HEK293T (cell line): ENCODE measurements around the gene TTYH2.

Experiments
- CTCF ChIA-PET: fragments of 350-600 bp; formaldehyde crosslinking; extraction: SDS; loops from one replicate; lab custom pipeline; 2021; ENCODE audit warnings: antibody characterized with exemption, inconsistent platforms; lab: Yijun Ruan, JAX
- POLR2A ChIA-PET: fragments of 350-600 bp; formaldehyde crosslinking; extraction: SDS; loops from one replicate; lab custom pipeline; 2020; ENCODE audit warnings: antibody characterized with exemption, inconsistent platforms; lab: Yijun Ruan, JAX
- DNase-seq: peaks from one replicate; pipeline ENCODE4 v3.0.0; 2012; ENCODE audit warnings: mixed read lengths; ENCODE audit errors: extremely low spot score
- ARNT ChIP-seq: fragments of 450-650 bp; IDR thresholded peaks from 2 replicates; pipeline ENCODE4 v1.6.1; 2017; ENCODE audit warnings: mild to moderate bottlenecking
- BHLHE40 ChIP-seq: fragments of 450-650 bp; IDR thresholded peaks from 2 replicates; pipeline ENCODE4 v1.6.1; 2016; ENCODE audit warnings: mild to moderate bottlenecking, moderate library complexity, borderline replicate concordance
- CTBP1 ChIP-seq: fragments of 450-650 bp; IDR thresholded peaks from 2 replicates; pipeline ENCODE4 v1.6.1; 2016; ENCODE audit warnings: borderline replicate concordance
- ELF4 ChIP-seq: fragments of 450-650 bp; IDR thresholded peaks from 2 replicates; pipeline ENCODE4 v1.6.1; 2017; ENCODE audit warnings: antibody characterized with exemption
- FOXA1 ChIP-seq: fragments of 450-650 bp; IDR thresholded peaks from 2 replicates; pipeline ENCODE4 v1.6.1; 2016; ENCODE audit warnings: mild to moderate bottlenecking
- FOXK2 ChIP-seq: fragments of 450-650 bp; IDR thresholded peaks from 2 replicates; pipeline ENCODE4 v1.6.1; 2016; ENCODE audit warnings: mild to moderate bottlenecking
- FOXM1 ChIP-seq: fragments of 450-650 bp; IDR thresholded peaks from 2 replicates; pipeline ENCODE4 v1.6.1; 2017; ENCODE audit warnings: mild to moderate bottlenecking, borderline replicate concordance
- HDGF ChIP-seq: fragments of 450-650 bp; IDR thresholded peaks from 2 replicates; pipeline ENCODE4 v1.6.1; 2017; ENCODE audit warnings: antibody characterized with exemption, borderline replicate concordance
- L3MBTL2 ChIP-seq: fragments of 450-650 bp; conservative IDR thresholded peaks from 2 replicates; pipeline ENCODE4 v1.6.1; 2016; ENCODE audit warnings: mild to moderate bottlenecking
- LEF1 ChIP-seq: fragments of 450-650 bp; IDR thresholded peaks from 2 replicates; pipeline ENCODE4 v1.6.1; 2017; ENCODE audit warnings: mild to moderate bottlenecking, borderline replicate concordance
- NFRKB ChIP-seq: fragments of 450-650 bp; IDR thresholded peaks from 2 replicates; pipeline ENCODE4 v1.6.1; 2016; ENCODE audit warnings: mild to moderate bottlenecking, moderate library complexity
- PKNOX1 ChIP-seq: fragments of 450-650 bp; IDR thresholded peaks from 2 replicates; pipeline ENCODE4 v1.6.1; 2016
- SP1 ChIP-seq: fragments of 450-650 bp; IDR thresholded peaks from 2 replicates; pipeline ENCODE4 v1.6.1; 2017
- SUZ12 ChIP-seq: fragments of 450-650 bp; IDR thresholded peaks from 2 replicates; pipeline ENCODE4 v1.6.1; 2016; ENCODE audit warnings: mild to moderate bottlenecking
- TARDBP ChIP-seq: fragments of 450-650 bp; IDR thresholded peaks from 2 replicates; pipeline ENCODE4 v1.6.1; 2016
- ZNF384 ChIP-seq: fragments of 450-650 bp; IDR thresholded peaks from 2 replicates; pipeline ENCODE4 v1.6.1; 2016

TTYH2 gene

GRCh38 chr17:74198694-74199093 lies 14.7 kb upstream of the TTYH2 start:
- ChIA-PET CTCF (interaction anchor here (2.8 kb wide), 1 partner anchor 9 kb away, joined by 29 read pairs; no protein-coding TSS in a partner anchor), POLR2A (no interaction called here)
- TF ChIP-seq LEF1 (no peak), CTBP1 (no peak), L3MBTL2 (no peak), SUZ12 (no peak), FOXM1 (no peak)
- no peak for DNase-seq

GRCh38 chr17:74199306-74200092 lies 13.9 kb upstream of the TTYH2 start:
- DNase-seq: peak; percentile 86
- ChIA-PET CTCF (interaction anchor here (0.6 to 2.8 kb wide), 16 partner anchors 9 to 1716 kb away, joined by 3 to 29 read pairs (median 4); no protein-coding TSS in a partner anchor), POLR2A (interaction anchor here (0.9 to 1.3 kb wide), 2 partner anchors 9 to 12 kb away, joined by 4 read pairs; no protein-coding TSS in a partner anchor)
- TF ChIP-seq ELF4: no peak
- no peak for TF ChIP-seq SUZ12
- no peak for TF ChIP-seq PKNOX1
- TF ChIP-seq NFRKB: no peak
- TF ChIP-seq BHLHE40: no peak
- no peak for TF ChIP-seq FOXK2
- no peak for TF ChIP-seq SP1
- TF ChIP-seq ZNF384: no peak
- TF ChIP-seq LEF1: no peak
- TF ChIP-seq ARNT: no peak
- no peak for TF ChIP-seq FOXM1
- no peak for TF ChIP-seq L3MBTL2
- TF ChIP-seq FOXA1: no peak
- no peak for TF ChIP-seq TARDBP

- ChIA-PET POLR2A (interaction anchor here (0.9 to 1.3 kb wide), 2 partner anchors 10 to 11 kb away, joined by 4 read pairs; no protein-coding TSS in a partner anchor), CTCF (interaction anchor here (0.6 to 2.8 kb wide), 16 partner anchors 8 to 1716 kb away, joined by 3 to 29 read pairs (median 4); no protein-coding TSS in a partner anchor)
- no peak for TF ChIP-seq CTBP1
- no peak for TF ChIP-seq HDGF
- no peak for TF ChIP-seq PKNOX1
- no peak for TF ChIP-seq ZNF384
- TF ChIP-seq FOXA1: no peak
- TF ChIP-seq LEF1: no peak
- no peak for TF ChIP-seq BHLHE40
- TF ChIP-seq FOXK2: no peak
- TF ChIP-seq ELF4: no peak
- no peak for TF ChIP-seq ARNT
- no peak for TF ChIP-seq TARDBP
- TF ChIP-seq SP1: no peak
- no peak for TF ChIP-seq SUZ12
- no peak for TF ChIP-seq NFRKB
- TF ChIP-seq FOXM1: no peak
- TF ChIP-seq L3MBTL2: no peak
- no peak for DNase-seq
Measured at GRCh38 chr17:74200112-74200511, 13.3 kb upstream of the TTYH2 start.

GRCh38 chr17:74201250-74201649 lies 12.1 kb upstream of the TTYH2 start:
- TF ChIP-seq PKNOX1 (no peak), TARDBP (no peak), NFRKB (no peak), SUZ12 (no peak), ARNT (no peak), BHLHE40 (no peak), FOXM1 (no peak), L3MBTL2 (no peak), ELF4 (no peak), LEF1 (no peak), HDGF (no peak), FOXK2 (no peak), ZNF384 (no peak), SP1 (no peak), FOXA1 (no peak), CTBP1 (no peak)
- POLR2A ChIA-PET: no interaction called here
- CTCF ChIA-PET: interaction anchor here (1.8 to 2.8 kb wide), 3 partner anchors 10 to 14 kb away, joined by 3 to 29 read pairs (median 17); no protein-coding TSS in a partner anchor
- no peak for DNase-seq

- DNase-seq: no peak
- ChIA-PET POLR2A (interaction anchor here (1.1 kb wide), 1 partner anchor 10 kb away, joined by 3 read pairs; no protein-coding TSS in a partner anchor), CTCF (interaction anchor here (0.6 to 1.8 kb wide), 3 partner anchors 9 to 773 kb away, joined by 3 to 4 read pairs (median 3); no protein-coding TSS in a partner anchor)
- TF ChIP-seq ARNT: no peak
- no peak for TF ChIP-seq SP1
- TF ChIP-seq SUZ12: no peak
- TF ChIP-seq NFRKB: no peak
- no peak for TF ChIP-seq TARDBP
Measured at GRCh38 chr17:74201948-74202347, 11.4 kb upstream of the TTYH2 start.
